Left cardiac atrium (tissue), 4 donors: Measurements from ENCODE around the gene FSTL4. TPM values are rescaled to one million over a fixed set of nuclear protein-coding genes. Genes with fewer than 3 reads are reported as not detected.

ENCODE experiments used
- ATAC-seq, 2 donors: fragments of 200-7000 bp; cut with Tn5 transposase; one replicate each; pipeline ENCODE4 v1.9.1; 2020; ENCODE audit warnings: mild to moderate bottlenecking in 2 of 2, moderate library complexity in 2 of 2
- DNase-seq: peaks from one replicate; pipeline ENCODE4 v3.0.0-alpha.2; 2020
- intact Hi-C, 2 donors: fragments of 100-400 bp; cut with DNase I; formaldehyde crosslinking; loops; one replicate each; pipeline versions ENCODE4 v1.14.1 to v1.15.1; 2022 to 2023
- total RNA-seq, 2 donors: library from RNA; stranded (reverse); fragmentation: NEBNext Ultra II Directional; extraction: Animal tissue kit (Norgen Biotek cat#: 25700); gene quantifications; one replicate each; pipeline ENCODE4 v1.2.1, GENCODE V29; 2021
- donor health status: DM: no; HTN: yes; CAD: no.
- donor health status: DM: no; HTN: yes; CAD: no; lungs with severe emphysema.
- donor health status: DM: yes; HTN: yes; CAD: no.
- donor health status: Dilated cardiomyopathy.

Gene FSTL4
- total RNA-seq, 2 donors from 2014 or later, result 0.21 TPM; not detected in 1

DNA sequence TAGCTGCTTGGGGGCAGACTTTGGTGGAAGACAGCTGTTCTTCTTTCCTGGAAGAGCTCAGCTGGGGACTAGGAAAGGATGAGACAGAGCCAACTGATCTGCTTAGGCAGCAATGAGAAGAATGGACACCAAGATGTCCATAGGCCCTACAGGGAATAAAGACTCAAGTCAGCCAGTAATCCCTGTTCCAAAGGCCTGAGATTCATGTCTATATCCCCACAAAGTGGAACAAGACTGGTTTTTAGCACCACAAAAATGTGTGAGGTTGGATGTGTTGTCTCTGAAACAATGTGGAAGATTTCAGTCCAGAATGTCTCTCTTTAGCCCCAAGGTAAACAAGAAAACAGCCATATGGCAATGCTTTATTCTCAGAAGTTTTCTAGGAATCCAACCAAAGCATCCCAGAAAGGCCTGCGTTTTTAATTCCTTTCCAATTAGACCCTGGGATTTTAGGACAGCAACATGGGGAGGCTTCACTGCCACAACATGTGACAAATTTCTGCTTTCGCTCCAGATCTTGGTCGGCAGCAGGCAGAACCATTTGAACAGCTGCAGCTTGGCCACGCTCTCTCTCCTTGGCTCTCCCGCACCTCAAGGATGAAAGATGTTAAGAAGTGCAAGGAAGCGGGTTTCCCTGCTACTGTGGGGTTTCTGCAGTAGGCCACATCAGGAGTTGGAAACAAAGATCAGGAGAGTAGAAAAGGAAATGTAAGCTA lies 245.1 kb downstream of the FSTL4 start:
- ATAC-seq (no peak), DNase-seq (no peak)
- intact Hi-C loops, result no loop called here

DNA sequence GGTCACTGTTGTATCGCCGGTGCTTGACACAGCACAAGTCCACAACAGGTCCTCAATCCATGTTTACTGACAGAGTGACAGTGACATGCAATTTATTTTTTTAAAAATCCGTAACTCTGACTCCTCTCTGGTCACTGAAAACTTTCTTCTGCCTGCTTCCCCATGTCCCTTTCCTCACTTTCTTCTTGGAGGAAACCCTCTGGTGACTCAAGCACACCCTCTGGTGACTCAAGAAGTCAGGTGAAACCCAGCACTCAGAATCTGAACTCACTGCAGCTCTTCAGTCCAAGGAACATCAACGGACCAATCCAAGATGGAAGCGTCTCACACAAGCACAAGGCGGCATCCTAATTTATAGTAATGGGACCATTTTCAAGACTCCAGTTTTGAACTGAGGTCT lies 245.9 kb downstream of the FSTL4 start:
- ATAC-seq, result no peak
- DNase-seq, result no peak
- intact Hi-C loops, result no loop called here

DNA sequence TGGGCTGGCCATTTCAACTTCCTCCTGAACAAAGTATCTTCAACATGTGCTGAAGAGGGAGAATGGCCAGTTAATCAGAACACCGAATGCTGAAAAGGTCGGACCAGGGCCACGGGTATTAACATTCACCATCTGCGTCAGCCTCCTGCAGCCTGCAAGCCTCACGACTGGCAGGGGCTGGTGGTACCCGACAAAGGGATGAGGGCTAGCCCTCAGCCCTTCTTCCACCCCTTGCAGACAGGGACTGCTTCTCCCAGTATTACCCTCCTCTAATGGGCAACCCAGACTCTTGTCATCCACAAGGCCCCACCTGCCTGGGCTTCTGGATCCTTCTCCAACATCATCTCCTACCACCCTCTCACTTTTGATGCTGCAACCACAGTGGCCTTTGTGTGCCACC lies 246.6 kb downstream of the FSTL4 start:
- intact Hi-C loops, result no loop called here
- DNase-seq (no peak), ATAC-seq (no peak)

DNA sequence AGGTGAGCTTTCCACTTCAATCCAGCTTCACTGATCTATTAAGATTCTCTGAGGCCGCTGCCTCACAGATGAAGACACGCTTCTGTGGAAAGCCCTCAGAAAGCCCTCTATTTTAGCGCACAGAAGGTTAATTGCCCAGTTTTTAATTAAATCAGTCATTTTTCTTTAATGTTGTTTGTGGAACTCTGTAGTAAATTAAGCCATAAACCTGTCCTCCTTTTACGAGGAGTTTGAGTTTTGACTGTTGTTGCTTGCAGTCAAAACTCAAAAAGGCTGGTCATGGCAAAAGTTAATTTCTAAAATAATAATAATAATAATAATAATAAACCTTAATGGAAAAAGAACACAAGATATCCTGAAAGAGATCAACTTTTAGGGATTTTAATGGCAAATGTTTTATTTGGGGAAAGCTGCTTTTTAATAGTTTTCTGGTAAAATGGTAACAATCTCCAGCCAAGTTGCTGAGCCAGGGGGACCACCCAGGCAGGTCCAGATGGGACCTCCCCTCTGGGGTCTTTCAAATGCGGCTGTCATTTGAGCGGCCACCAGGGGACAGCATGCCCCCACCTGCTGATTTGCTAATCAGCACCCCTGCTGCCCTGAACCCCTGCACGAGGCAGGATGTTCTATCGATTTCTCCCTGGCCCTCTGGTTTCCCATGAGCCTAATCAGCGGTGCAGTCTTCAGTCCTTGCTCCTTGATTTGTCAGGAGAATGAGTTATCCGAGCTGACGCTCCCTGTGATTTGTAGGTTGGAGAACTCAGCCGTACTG lies 247.2 kb downstream of the FSTL4 start:
- DNase-seq (no peak), ATAC-seq (no peak)
- intact Hi-C loops, result no loop called here

DNA sequence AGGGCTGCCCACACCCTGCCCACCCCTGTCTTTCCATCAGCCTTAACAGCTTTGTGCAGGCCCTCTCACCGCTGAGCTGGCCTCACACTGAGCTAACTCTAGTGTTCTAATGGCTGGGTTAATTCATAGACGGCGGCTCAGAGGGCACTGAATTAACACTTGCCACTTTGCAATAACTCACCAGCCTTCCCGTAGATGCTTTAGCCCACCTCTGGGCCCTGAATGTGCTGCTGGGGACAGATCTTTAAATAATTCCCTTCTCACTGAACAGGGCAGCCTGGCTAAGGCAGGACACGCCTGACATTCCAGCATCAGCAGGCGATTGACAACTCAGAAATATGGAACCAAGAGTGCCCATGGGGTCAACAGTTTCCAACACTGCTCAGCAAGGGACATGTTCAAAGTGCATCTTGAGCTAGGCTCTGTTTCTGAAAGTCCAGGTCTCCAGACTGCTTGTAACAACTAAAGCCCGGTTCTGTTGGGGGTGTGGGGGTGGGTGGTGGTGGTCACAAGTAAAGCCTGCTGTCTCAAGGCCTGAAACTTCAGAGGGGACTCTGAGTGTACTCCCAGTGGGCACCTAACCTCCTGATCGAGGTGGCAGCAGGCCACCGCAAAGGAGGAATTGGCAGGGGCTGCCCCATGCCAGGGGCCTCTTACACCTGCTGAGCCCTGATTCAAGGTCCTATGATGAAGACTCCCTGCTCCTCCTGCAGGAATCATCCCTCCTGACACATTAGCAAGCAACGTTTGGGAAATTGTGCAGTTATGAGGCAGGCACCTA lies 248.3 kb downstream of the FSTL4 start:
- intact Hi-C loops, result no loop called here
- no peak for ATAC-seq
- DNase-seq, result no peak

DNA sequence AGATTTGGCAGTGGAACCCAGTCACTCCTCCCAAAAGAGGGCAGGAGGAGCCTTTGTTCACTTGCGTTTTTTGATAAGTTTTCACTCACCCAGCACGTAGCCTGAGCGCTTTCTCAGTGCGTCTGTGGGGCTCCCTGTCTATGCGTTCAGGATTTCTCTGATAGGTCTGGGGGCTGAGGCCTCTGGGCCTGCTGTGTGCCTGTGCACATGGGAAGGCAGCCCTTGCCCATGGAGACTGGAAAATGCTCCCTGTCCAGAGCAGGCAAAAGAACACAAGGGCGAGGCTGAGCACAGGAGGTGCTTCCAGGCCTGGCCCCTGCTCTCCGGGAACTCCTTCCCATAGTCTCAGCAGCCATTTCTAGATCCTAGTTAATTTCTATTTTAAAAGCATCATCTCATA lies 249.9 kb downstream of the FSTL4 start:
- peak in 1 of 2 donors; percentile 34 for ATAC-seq
- no peak for DNase-seq
- intact Hi-C loops, result no loop called here

DNA sequence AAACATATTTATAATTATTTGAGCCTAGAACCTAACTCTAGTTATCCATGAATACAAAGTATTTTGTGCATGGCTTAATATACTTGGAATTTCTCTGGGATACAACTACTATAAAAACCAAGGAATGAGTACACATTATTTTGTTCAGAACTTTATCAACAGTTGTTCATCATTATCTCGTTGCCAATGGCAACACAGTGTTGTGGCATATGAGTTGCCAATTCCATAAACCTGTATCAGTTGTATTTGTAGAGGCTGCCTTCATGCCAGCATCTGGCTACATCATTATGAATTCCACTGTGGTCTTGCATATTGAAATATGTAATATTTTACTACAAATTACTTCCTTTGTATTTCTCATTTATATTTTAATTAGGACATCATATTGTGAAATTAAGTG lies 250.4 kb downstream of the FSTL4 start:
- intact Hi-C loops, result no loop called here
- DNase-seq (no peak), ATAC-seq (peak in 1 of 2 donors; percentile 67)

DNA sequence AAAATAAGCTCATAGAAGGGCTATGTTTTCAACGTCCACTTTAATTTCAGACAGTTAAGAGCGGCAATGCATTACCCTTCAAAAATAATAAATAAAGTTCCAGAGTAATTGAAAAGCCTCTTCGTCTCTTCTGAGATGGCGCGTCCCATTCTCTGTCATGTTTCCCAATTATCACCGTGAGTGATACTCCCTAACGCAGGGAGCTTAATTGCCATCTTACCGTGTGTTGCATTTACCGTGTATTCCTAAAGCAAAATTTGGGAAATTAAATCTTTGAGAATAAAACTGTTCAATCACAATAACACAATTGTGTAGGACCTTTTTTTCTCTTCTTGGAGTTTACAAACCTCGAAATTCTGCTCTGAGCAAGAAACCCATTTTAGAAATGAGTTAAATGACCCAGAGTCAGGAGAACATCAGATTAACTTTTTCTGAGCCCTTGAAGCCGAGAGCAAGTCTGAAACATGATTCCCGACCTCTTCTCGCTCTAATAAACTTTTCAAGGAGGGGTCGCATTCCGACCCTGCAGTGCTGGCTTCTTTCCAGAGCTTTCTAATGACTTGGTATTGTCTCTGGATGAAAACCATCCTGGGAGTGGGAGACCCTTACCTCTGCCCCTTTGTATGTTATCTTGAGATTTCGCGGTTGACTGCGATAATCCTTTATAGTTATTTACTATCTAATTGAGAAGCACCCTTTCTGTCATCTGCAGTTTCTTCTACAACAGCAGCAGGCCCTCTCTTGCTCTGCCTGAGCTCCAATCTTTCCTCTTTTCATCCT lies 251.5 kb downstream of the FSTL4 start:
- ATAC-seq (no peak), DNase-seq (no peak)
- intact Hi-C loops, result no loop called here

DNA sequence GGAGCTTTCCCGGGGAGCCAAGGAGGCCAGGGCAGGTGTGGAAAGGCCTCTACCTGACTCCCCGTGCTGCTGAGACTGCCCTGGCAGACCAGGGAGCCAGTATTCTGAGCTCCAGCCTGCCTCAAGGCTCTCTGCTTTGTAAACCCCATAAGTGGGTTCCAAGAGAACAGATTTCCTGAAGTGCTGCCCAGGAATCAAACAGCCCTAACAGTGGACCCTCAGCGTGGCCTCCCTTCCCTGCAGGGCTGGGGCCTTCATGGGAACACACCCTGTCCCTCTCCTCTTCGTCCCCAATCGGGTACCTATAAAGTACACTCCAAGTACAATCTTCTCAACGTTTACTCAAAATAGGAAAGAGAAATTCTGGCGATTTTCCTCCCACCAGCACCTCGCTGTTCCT lies 252.5 kb downstream of the FSTL4 start:
- DNase-seq, result no peak
- intact Hi-C loops, result no loop called here
- ATAC-seq, result no peak

DNA sequence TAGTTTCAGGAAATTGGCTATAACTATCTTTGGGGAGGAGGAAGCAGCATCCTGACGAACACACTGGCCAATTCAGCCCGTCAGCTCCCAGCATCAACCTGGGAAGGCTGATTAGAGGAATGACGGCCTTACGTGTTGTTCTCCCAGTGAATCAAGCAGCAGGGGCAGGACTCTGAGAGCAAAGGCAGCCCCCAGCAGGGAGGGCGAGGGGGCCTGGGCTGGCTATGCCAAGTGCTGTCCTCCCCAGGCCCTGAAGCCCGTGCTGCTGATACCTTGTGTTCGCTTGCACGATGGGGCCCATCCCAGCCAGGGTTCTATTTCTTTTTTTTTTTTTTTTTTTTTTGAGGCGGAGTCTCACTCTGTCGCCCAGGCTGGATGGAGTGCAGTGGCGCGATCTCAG lies 254.1 kb downstream of the FSTL4 start:
- ATAC-seq (no peak), DNase-seq (no peak)
- intact Hi-C loops, result no loop called here

DNA sequence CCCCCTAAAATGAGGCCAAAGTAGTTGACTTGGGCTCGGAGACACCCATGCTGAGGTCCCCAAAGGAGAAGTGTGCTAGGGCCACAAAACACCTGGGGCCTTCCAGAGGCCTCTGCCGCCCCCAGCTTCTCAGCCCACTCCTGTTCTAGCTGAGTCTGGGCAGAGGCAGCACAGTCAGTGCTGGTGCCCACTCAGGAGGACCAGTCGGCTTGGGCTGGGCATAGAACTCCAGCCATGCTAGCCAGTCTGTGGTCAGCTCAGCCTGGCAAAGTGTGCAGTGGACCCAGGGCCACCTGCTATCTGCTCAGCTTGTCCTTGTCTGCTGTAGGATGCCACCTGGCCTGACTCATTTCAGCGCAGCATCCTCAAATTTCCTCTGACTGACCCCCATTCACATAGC lies 254.6 kb downstream of the FSTL4 start:
- DNase-seq (no peak), ATAC-seq (no peak)
- intact Hi-C loops, result no loop called here

DNA sequence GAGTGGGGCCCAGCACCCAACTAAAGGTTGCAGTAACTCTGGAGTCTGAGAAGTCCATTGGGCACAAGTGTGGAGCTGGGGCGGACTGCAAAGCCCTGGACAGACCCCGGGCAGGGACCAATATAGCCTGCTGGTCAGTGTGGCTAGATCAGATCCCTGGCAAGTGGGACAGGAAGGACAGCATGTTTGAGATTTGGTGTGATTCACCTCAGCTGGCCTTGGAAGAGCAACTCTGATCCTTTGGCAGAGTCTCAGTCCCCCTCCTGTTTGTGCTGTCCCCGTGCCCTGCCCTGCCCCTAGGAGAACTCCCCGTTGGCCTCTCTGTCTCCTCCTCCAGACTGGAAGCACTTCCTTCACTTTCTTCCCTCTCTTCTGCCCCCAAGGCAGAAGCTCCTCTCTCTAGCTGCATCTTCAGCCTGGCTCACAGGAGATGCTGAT lies 255.3 kb downstream of the FSTL4 start:
- no peak for DNase-seq
- no peak for ATAC-seq
- intact Hi-C loops, result no loop called here

DNA sequence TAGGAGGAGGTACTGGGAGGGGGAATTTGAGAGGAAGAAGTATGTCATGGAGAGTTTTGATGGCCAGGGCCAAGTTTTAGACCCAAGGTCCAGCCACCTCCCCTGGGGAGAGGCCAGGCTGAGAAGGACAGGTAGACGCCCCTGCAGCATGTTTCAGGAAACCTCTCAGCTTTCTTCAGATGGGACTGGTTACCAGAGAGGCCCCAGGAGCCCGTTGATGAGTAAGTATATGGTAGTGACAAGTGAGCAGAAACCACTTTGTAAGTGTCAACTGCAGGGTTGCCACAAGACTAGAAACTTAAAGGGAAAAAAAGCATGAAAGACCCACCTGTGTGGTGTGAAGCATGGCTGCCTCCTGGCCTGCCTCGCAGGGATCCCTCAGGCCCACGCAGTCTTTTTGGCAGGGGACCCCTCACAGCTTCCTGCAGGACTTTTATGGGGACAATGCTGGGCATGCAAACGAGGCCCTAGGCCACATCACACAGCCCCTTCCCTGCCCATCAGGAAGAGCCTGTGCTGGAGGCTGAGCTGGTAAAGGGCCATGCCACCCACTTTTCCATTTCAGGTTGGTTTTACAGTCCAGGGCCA lies 255.9 kb downstream of the FSTL4 start:
- no peak for ATAC-seq
- no peak for DNase-seq
- intact Hi-C loops, result no loop called here

DNA sequence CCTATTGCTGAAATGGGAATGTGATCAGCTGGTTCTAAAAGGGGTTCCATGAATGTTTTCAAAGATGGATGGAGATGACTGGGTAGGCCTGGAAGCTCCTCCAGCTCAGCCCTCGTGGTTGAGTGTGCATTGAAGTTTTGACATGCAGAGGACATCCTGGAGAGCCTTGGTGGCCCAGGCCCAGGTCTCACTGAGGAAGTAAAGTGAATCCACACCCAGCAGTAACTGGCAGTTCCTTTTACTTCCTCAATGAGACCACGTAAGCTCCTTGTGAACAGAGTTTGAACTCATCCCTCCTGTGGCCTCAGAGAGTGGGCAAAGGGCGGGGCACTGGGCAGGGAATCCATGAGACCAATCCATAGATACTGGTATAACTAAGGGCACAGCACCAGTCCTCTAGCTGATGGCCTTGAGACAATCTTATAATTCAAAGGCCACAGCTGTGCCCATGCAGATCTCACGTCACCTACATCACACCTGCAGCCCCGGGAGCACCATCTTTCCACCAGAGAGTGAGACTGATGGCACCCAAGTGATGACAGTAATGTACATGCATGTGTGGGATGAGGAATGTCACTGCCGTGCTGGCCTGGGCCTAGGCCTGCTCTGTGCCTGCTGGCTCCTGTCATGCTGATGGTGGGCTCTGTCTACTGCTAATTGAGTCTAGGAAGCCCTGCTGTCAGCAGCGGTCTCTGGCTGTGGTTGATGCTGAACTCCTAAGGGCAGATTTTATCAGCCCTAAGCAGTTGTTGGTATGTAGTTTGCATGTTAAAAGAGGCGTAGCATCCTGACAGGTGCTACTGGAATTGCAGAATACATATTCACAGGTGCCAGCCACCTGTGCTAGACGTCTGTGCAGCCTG lies 257.8 kb downstream of the FSTL4 start:
- ATAC-seq (no peak), DNase-seq (no peak)
- intact Hi-C loops, result no loop called here

DNA sequence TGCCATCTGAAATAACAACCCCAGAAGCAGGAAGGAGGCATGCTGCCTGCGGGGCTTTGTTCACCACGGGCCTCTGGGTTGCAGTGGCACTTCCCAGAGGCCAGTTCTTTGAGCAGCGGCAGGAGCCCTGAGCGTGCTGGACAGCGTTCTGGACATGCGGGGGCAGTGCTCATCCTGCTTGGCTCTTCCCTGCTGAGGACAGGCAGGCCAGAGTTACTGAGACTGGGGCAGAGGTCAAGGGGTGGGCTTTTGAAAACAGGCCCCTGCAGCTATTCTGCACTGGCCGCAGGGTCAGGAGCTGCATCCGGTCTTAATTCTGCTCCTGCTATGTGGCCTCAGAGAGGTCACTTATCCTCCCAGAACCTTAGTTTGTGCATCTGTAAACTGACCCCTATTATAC lies 258.6 kb downstream of the FSTL4 start:
- intact Hi-C loops, result no loop called here
- ATAC-seq (peak in 1 of 2 donors; percentile 12), DNase-seq (no peak)

DNA sequence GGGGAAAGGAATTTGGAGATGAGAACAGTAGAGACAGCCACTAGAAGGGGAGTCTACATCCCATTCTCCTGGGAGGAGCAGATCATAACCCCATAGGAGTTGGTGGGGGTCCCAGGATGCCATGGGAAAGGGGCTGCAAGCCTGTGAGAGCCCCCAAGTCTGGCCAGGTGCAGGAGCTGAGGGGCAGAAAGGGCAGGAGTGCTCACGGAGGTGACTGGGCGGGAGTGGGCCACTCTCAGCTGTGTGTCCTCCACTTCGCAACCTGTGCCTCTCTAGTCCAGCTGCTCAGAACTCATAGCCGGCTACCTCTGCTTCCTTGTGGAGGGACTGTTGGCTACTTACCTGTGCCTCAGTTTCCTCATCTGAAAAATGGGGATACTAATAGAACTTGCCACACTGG lies 263.9 kb downstream of the FSTL4 start:
- no peak for DNase-seq
- no peak for ATAC-seq
- intact Hi-C loops, result no loop called here

DNA sequence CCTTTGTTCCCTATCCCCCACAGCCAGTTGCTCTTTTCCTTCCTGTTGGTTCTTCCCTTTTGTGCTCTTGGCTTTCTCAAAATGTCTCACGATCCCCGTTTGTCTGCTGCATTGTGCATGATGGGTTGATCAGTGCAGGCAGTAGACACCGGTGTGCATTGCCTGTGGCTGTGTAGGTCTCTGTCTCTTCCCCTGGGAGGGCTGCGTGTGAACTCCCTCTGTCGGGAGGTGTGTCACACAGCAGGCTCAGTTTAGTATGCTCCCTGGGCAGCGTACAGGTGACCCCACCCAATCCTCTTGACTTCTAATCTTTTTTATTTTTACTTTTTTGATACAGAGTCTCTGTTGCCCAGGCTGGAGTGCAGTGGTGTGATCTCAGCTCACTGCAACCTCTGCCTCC lies 265.3 kb downstream of the FSTL4 start:
- DNase-seq, result no peak
- ATAC-seq, result no peak
- intact Hi-C loops, result no loop called here

DNA sequence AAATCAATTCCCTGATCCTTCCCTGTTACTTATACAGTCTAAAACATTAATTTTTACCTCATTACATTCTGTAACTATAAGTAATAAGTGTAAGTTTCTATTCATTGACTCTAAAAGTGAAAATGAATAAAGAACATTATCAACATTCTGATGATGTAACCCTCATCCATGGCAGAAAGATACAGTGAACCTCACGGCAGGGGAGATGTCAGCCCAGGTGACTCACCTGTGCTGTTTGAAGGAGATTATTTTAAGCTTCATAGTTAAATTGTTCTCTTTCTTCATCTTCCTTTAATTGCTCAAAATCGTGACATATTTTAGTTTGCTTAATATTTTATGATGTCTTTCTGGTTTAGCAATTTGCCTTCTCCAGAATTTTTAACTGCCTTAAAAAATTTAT lies 268.1 kb downstream of the FSTL4 start:
- intact Hi-C loops, result no loop called here
- ATAC-seq, result no peak
- DNase-seq, result no peak
